Right lobe of liver (tissue), 4 donors: Measurements from ENCODE around the gene ITGA3.

Experiments
- POLR2A ChIP-seq: fragments of 450-650 bp; IDR thresholded peaks from one replicate; pipeline ENCODE4 v1.6.1; 2017; ENCODE audit warnings: antibody characterized with exemption, mild to moderate bottlenecking
- TF ChIP-seq, protein P1 (sequence below), 4 donors: fragments of 200-600 bp in 3 of 4; fragments of 450-650 bp in 1 of 4; IDR thresholded peaks; one replicate each; pipeline versions ENCODE4 v1.5.1 to v1.8.0; 2016 to 2022; ENCODE audit warnings: antibody characterized with exemption in 4 of 4, mild to moderate bottlenecking in 2 of 4
- donor health status: DM: no; HTN: no; CAD: no.
- donor health status: DM: no; HTN: no; CAD: no.
- donor health status: DM: no; HTN: yes; CAD: no.

DNA sequence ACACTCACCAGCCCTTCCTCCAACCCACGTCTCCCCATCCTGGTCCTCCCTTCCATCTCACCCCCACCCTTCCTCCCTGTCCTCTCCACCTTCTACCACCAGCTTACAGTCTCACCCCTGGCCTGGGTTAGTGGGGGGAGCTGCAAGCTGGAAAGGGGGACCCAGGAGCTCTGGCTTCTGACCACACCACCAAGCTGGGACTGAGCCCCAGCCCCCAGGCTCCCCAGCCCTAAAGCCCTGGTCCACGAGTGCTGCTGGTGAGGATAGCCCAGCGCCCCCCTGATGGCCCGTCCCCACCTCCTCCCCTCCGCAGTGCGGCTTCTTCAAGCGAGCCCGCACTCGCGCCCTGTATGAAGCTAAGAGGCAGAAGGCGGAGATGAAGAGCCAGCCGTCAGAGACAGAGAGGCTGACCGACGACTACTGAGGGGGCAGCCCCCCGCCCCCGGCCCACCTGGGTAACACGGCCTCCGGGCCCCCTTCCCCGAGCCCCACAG lies 32.0 kb downstream of the ITGA3 start:
- TF ChIP-seq, protein P1, sequence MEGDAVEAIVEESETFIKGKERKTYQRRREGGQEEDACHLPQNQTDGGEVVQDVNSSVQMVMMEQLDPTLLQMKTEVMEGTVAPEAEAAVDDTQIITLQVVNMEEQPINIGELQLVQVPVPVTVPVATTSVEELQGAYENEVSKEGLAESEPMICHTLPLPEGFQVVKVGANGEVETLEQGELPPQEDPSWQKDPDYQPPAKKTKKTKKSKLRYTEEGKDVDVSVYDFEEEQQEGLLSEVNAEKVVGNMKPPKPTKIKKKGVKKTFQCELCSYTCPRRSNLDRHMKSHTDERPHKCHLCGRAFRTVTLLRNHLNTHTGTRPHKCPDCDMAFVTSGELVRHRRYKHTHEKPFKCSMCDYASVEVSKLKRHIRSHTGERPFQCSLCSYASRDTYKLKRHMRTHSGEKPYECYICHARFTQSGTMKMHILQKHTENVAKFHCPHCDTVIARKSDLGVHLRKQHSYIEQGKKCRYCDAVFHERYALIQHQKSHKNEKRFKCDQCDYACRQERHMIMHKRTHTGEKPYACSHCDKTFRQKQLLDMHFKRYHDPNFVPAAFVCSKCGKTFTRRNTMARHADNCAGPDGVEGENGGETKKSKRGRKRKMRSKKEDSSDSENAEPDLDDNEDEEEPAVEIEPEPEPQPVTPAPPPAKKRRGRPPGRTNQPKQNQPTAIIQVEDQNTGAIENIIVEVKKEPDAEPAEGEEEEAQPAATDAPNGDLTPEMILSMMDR (IDR thresholded peaks at IDR 0.05) = no peak
- no peak for TF ChIP-seq POLR2A
